Calu3 (cell line): ENCODE measurements around the gene DAD1. TPM values are rescaled to one million over a fixed set of nuclear protein-coding genes. Genes with fewer than 3 reads are reported as not detected.

Experiments
- BruUV-seq: library from RNA; stranded (reverse); fragments of 400-500 nt; replicated peaks from 2 replicates; lab custom pipeline; 2021; lab: Mats Ljungman, UMichigan
- CTCF ChIA-PET: fragments of 300-600 bp; sonication (Branson Sonifier 250); formaldehyde crosslinking; loops from one replicate; lab custom pipeline; 2022; ENCODE audit warnings: antibody characterized with exemption; lab: Charles Lee
- DNase-seq: peaks from one replicate; pipeline ENCODE4 v3.0.0; 2022
- H3K27ac Mint-ChIP-seq: one replicate; pipeline ENCODE4 v1.8.0; 2022; ENCODE audit warnings: mixed read lengths; ENCODE audit not compliant: unreplicated experiment
- H3K27me3 Mint-ChIP-seq: one replicate; pipeline ENCODE4 v1.8.0; 2022; ENCODE audit warnings: mixed read lengths; ENCODE audit not compliant: unreplicated experiment
- H3K36me3 Mint-ChIP-seq: one replicate; pipeline ENCODE4 v1.8.0; 2022; ENCODE audit warnings: mild to moderate bottlenecking, moderate library complexity, mixed read lengths; ENCODE audit not compliant: insufficient read depth, unreplicated experiment
- H3K4me1 Mint-ChIP-seq: one replicate; pipeline ENCODE4 v1.8.0; 2022; ENCODE audit warnings: mild to moderate bottlenecking, low read depth, mixed read lengths; ENCODE audit not compliant: unreplicated experiment
- H3K4me3 Mint-ChIP-seq: one replicate; pipeline ENCODE4 v1.8.0; 2022; ENCODE audit warnings: mild to moderate bottlenecking, low read depth, moderate library complexity, mixed read lengths; ENCODE audit not compliant: unreplicated experiment
- H3K9me3 Mint-ChIP-seq: one replicate; pipeline ENCODE4 v1.8.0; 2022; ENCODE audit warnings: low read depth, mixed read lengths; ENCODE audit not compliant: unreplicated experiment
- CTCF ChIP-seq: fragments of 200-600 bp; IDR thresholded peaks from one replicate; pipeline ENCODE4 v1.8.0; 2022; ENCODE audit warnings: antibody characterized with exemption; ENCODE audit not compliant: unreplicated experiment
- intact Hi-C: fragments of 100-400 bp; cut with micrococcal nuclease; formaldehyde crosslinking; loops from one replicate; pipeline ENCODE4 v1.10.0; 2022; ENCODE audit not compliant: unreplicated experiment
- total RNA-seq: library from RNA; stranded (reverse); gene quantifications from 2 replicates; pipeline ENCODE4 v1.2.3, GENCODE V29; 2022

DAD1 gene
- total RNA-seq, 1 experiment from 2014 or later, result 197 TPM

GRCh38 chr14:22552001-22552826 is 36.8 kb downstream of the DAD1 start:
- no peak for DNase-seq
- no peaks in the 10 kb centered on the region for H3K9me3 Mint-ChIP-seq
- CTCF ChIA-PET, result no interaction called here
- no peak for TF ChIP-seq CTCF
- H3K4me1 Mint-ChIP-seq, result peaks cover 36% of the 10 kb centered on the region
- H3K27ac Mint-ChIP-seq, result no peak overlapping the region
- BruUV-seq, result no TSS peak
- no peak overlapping the region for H3K4me3 Mint-ChIP-seq
- H3K27me3 Mint-ChIP-seq, result no peaks in the 10 kb centered on the region
- H3K36me3 Mint-ChIP-seq, result peaks cover 17% of the 10 kb centered on the region
- intact Hi-C loops, result no loop called here

DNA sequence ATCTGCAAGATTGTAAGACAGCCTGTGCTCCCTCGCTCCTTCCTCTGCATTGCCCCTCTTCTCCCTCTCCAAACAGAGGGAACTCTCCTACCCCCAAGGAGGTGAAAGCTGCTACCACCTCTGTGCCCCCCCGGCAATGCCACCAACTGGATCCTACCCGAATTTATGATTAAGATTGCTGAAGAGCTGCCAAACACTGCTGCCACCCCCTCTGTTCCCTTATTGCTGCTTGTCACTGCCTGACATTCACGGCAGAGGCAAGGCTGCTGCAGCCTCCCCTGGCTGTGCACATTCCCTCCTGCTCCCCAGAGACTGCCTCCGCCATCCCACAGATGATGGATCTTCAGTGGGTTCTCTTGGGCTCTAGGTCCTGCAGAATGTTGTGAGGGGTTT is 37.4 kb downstream of the DAD1 start:
- no TSS peak for BruUV-seq
- CTCF ChIA-PET, result no interaction called here
- Mint-ChIP-seq H3K27me3 (no peaks in the 10 kb centered on the region), H3K27ac (no peak overlapping the region), H3K4me3 (no peak overlapping the region), H3K36me3 (peaks cover 11% of the 10 kb centered on the region), H3K4me1 (peaks cover 30% of the 10 kb centered on the region), H3K9me3 (no peaks in the 10 kb centered on the region)
- TF ChIP-seq CTCF, result no peak
- intact Hi-C loops, result no loop called here
- DNase-seq, result no peak

GRCh38 chr14:22549981-22550673 is 38.9 kb downstream of the DAD1 start:
- H3K36me3 Mint-ChIP-seq, result no peaks in the 10 kb centered on the region
- no peaks in the 10 kb centered on the region for H3K9me3 Mint-ChIP-seq
- H3K4me3 Mint-ChIP-seq, result no peak overlapping the region
- CTCF ChIA-PET, result interaction anchor here (1.0 kb wide), 1 partner anchor 13 kb away, joined by 3 read pairs; no protein-coding TSS in a partner anchor
- TF ChIP-seq CTCF, result no peak
- no TSS peak for BruUV-seq
- DNase-seq, result no peak
- intact Hi-C loops, result no loop called here
- H3K27ac Mint-ChIP-seq, result no peak overlapping the region
- peaks cover 15% of the 10 kb centered on the region for H3K4me1 Mint-ChIP-seq
- H3K27me3 Mint-ChIP-seq, result no peaks in the 10 kb centered on the region

DNA sequence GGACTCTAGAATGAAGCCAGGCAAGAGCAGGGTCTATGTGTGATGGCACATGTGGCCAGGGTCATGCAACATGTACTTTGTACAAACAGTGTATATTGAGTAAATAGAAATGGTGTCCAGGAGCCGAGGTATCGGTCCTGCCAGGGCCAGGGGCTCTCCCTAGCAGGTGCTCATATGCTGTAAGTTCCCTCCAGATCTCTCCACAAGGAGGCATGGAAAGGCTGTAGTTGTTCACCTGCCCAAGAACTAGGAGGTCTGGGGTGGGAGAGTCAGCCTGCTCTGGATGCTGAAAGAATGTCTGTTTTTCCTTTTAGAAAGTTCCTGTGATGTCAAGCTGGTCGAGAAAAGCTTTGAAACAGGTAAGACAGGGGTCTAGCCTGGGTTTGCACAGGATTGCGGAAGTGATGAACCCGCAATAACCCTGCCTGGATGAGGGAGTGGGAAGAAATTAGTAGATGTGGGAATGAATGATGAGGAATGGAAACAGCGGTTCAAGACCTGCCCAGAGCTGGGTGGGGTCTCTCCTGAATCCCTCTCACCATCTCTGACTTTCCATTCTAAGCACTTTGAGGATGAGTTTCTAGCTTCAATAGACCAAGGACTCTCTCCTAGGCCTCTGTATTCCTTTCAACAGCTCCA is 39.6 kb downstream of the DAD1 start:
- Mint-ChIP-seq H3K4me3 (no peak overlapping the region), H3K4me1 (peaks cover 15% of the 10 kb centered on the region), H3K36me3 (no peaks in the 10 kb centered on the region), H3K27ac (no peak overlapping the region), H3K9me3 (no peaks in the 10 kb centered on the region), H3K27me3 (no peaks in the 10 kb centered on the region)
- CTCF ChIA-PET, result interaction anchor here (1.0 kb wide), 1 partner anchor 12 kb away, joined by 3 read pairs; no protein-coding TSS in a partner anchor
- no peak for DNase-seq
- intact Hi-C loops, result no loop called here
- no TSS peak for BruUV-seq
- TF ChIP-seq CTCF, result no peak
